ENCODE data around the gene OR11G2. TPM values are rescaled to one million over a fixed set of nuclear protein-coding genes. Genes with fewer than 3 reads are reported as not detected.

OR11G2 gene
- total RNA-seq, 2 donors from 2014 or later = not detected

GRCh38 chr14:20247646-20248246 lies 57.0 kb downstream of the OR11G2 start:
- TF ChIP-seq, protein P1, sequence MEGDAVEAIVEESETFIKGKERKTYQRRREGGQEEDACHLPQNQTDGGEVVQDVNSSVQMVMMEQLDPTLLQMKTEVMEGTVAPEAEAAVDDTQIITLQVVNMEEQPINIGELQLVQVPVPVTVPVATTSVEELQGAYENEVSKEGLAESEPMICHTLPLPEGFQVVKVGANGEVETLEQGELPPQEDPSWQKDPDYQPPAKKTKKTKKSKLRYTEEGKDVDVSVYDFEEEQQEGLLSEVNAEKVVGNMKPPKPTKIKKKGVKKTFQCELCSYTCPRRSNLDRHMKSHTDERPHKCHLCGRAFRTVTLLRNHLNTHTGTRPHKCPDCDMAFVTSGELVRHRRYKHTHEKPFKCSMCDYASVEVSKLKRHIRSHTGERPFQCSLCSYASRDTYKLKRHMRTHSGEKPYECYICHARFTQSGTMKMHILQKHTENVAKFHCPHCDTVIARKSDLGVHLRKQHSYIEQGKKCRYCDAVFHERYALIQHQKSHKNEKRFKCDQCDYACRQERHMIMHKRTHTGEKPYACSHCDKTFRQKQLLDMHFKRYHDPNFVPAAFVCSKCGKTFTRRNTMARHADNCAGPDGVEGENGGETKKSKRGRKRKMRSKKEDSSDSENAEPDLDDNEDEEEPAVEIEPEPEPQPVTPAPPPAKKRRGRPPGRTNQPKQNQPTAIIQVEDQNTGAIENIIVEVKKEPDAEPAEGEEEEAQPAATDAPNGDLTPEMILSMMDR (conservative IDR thresholded peaks at IDR 0.05) = peak; percentile 64

More at GRCh38 chr14:20247646-20248246, 57.0 kb downstream of the OR11G2 start:
- Mint-ChIP-seq H3K27ac (no peak overlapping the region), H3K4me3 (no peak overlapping the region), H3K4me1 (no peaks in the 10 kb centered on the region), H3K36me3 (ENCODE audit: low read depth) (no peaks in the 10 kb centered on the region), H3K9me3 (peaks cover 58% of the 10 kb centered on the region), H3K27me3 (ENCODE audit: insufficient read depth) (no peaks in the 10 kb centered on the region)
- H3K4me3 ChIP-seq (ENCODE audit: low read length) = no peak overlapping the region
- no peak overlapping the region for H3K27ac ChIP-seq (ENCODE audit: low read depth, low read length)
- H3K27me3 ChIP-seq (ENCODE audit: control insufficient read depth, insufficient read depth, low read length, poor library complexity, severe bottlenecking) = no peaks in the 10 kb centered on the region
- no peak for DNase-seq
- no peaks in the 10 kb centered on the region for H3K4me1 ChIP-seq (ENCODE audit: control insufficient read depth, insufficient read depth, low read length)
- H3K9me3 ChIP-seq (ENCODE audit: control insufficient read depth, low read length) = peaks cover 49% of the 10 kb centered on the region
- no peaks in the 10 kb centered on the region for H3K36me3 ChIP-seq (ENCODE audit: control insufficient read depth, insufficient read depth, low read length)
- no peak overlapping the region for H3K9ac ChIP-seq (ENCODE audit: extremely low read depth, low read length, poor library complexity, severe bottlenecking)
- 73 to 76% methylated on average over 2 to 3 of the region's 3 CpGs for WGBS, 2 experiments (ENCODE audit: insufficient coverage in 1 of 2, insufficient read length in 1 of 2)

Other genes starting within 250 kb of the OR11G2 start
- not detected for gene OR4K15, start 215.3 kb upstream of the OR11G2 start, total RNA-seq
- gene OR4Q2, start 188.7 kb upstream of the OR11G2 start, total RNA-seq = not detected
- gene OR4K14, start 171.6 kb upstream of the OR11G2 start, total RNA-seq = not detected
- gene OR4K13, start 154.9 kb upstream of the OR11G2 start, total RNA-seq = not detected
- gene OR4L1, start 130.9 kb upstream of the OR11G2 start, total RNA-seq = not detected
- not detected for gene OR4K17, start 80.2 kb upstream of the OR11G2 start, total RNA-seq
- gene OR4N5, start 52.1 kb upstream of the OR11G2 start, total RNA-seq = not detected
- not detected for gene OR11H6, start 32.8 kb downstream of the OR11G2 start, total RNA-seq
- gene OR11H7, start 38.1 kb downstream of the OR11G2 start, total RNA-seq = not detected
- gene OR11H4, start 48.4 kb downstream of the OR11G2 start, total RNA-seq = not detected
- 10 to 100 TPM; 20.1 to 20.5 TPM for gene TTC5, start 115.1 kb downstream of the OR11G2 start, total RNA-seq
- 10 to 100 TPM; 96.1 to 99.5 TPM for gene CCNB1IP1, start 142.4 kb downstream of the OR11G2 start, total RNA-seq
- gene PARP2, start 152.7 kb downstream of the OR11G2 start, total RNA-seq = 10 to 100 TPM; 36.1 to 63.7 TPM
- 10 to 100 TPM; 33.8 to 34.0 TPM for gene TEP1, start 222.6 kb downstream of the OR11G2 start, total RNA-seq
- under 1 TPM in 1 of 2 donors, not detected in 1; 0.09 TPM for gene KLHL33, start 245.3 kb downstream of the OR11G2 start, total RNA-seq